Muscle of arm (tissue), 12 donors: Measurements from ENCODE around the gene PMEPA1. TPM values are rescaled to one million over a fixed set of nuclear protein-coding genes. Genes with fewer than 3 reads are reported as not detected.

Experiments used
- DNase-seq: peaks from one replicate; pipeline ENCODE4 v3.0.0-alpha.2; 2013
- polyA plus RNA-seq, 12 donors: library from polyadenylated mRNA; unstranded; fragments of 120-200 nt; gene quantifications; one replicate each; pipeline ENCODE4 v1.2.1, GENCODE V29; 2013; ENCODE audit not compliant: insufficient read length in 12 of 12

Gene PMEPA1
- polyA plus RNA-seq, 12 donors: 16.1 to 93.0 (median 22.5) TPM

- DNase-seq: no peak
Observed at GRCh38 chr20:57662456-57663240, 47.2 kb downstream of the PMEPA1 start.

- DNase-seq: no peak
Observed at GRCh38 chr20:57661746-57662455, 47.9 kb downstream of the PMEPA1 start.

- no peak for DNase-seq
Observed at GRCh38 chr20:57660922-57661745, 48.7 kb downstream of the PMEPA1 start.

GRCh38 chr20:57660181-57660921 is 49.5 kb downstream of the PMEPA1 start:
- no peak for DNase-seq

- no peak for DNase-seq
Observed at GRCh38 chr20:57659517-57660180, 50.2 kb downstream of the PMEPA1 start.

GRCh38 chr20:57658833-57659516 is 50.8 kb downstream of the PMEPA1 start:
- no peak for DNase-seq

GRCh38 chr20:57658447-57658832 is 51.4 kb downstream of the PMEPA1 start:
- no peak for DNase-seq

GRCh38 chr20:57657535-57658446 is 52.0 kb downstream of the PMEPA1 start:
- no peak for DNase-seq

GRCh38 chr20:57656821-57657534 is 52.8 kb downstream of the PMEPA1 start:
- no peak for DNase-seq

GRCh38 chr20:57656252-57656820 is 53.5 kb downstream of the PMEPA1 start:
- no peak for DNase-seq

- no peak for DNase-seq
Observed at GRCh38 chr20:57655809-57656155, 54.0 kb downstream of the PMEPA1 start.

- DNase-seq: no peak
Observed at GRCh38 chr20:57654998-57655808, 54.6 kb downstream of the PMEPA1 start.

- peak; percentile 68 for DNase-seq
Observed at GRCh38 chr20:57654363-57654997, 55.3 kb downstream of the PMEPA1 start.

GRCh38 chr20:57653910-57654309 is 55.9 kb downstream of the PMEPA1 start:
- DNase-seq: no peak

GRCh38 chr20:57653546-57653900 is 56.3 kb downstream of the PMEPA1 start:
- DNase-seq: no peak

- no peak for DNase-seq
Observed at GRCh38 chr20:57652606-57653545, 56.9 kb downstream of the PMEPA1 start.
